ENCODE measurements around the gene CCDC69. TPM values are rescaled to one million over a fixed set of nuclear protein-coding genes. Genes with fewer than 3 reads are reported as not detected.

The CCDC69 gene
- total and polyA plus RNA-seq, 2 donors (not counting 1 experiment from before 2014, with no cell fraction given) = 58.7 to 125 TPM

DNA sequence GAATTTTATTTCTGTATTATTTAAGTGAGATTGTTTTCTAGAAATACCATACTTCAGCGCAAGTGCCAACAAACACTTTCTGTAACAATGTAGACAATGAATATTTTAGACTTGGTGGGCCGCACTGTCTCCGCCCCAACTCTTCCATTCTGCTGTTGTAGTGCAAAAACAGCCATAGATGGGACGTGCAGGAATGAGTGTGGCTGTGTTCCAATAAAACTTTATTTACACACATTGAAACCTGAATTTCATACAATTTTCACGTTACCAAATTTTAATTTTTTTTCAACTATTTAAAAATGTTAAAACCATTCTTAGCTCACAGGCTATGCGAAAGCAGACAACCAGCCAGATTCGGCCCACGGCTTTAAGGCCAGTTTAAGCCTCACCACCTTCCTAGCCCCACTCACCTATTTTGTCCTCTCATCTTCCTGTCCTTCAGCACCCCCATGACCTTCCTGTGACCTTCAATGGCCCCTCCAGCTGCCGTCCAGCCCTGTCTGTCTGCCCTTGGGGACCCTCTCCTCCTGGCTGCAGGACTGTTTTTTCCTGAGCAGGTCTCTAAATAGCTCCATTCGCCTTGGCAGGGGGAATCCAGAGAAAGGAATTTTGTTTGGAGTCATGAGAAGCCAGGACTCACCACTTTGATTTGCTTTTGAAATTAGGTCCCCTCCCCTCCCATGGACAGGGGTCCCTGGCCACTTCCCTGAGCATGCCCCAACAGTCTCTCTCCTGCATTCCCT lies 55.1 kb downstream of the CCDC69 start:
- no peak for ATAC-seq (ENCODE audit: low read depth)
- peaks cover 33 to 36% of the 10 kb centered on the region in 2 donors for H3K4me1 ChIP-seq (ENCODE audit: control insufficient read depth in 2 of 2, insufficient read depth in 2 of 2, low read length in 2 of 2)
- no peak for TF ChIP-seq EZH2 (IDR thresholded peaks at IDR 0.05; ENCODE audit: borderline replicate concordance, insufficient read depth, low read depth, low read length, poor library complexity, severe bottlenecking)
- TF ChIP-seq, protein P1, sequence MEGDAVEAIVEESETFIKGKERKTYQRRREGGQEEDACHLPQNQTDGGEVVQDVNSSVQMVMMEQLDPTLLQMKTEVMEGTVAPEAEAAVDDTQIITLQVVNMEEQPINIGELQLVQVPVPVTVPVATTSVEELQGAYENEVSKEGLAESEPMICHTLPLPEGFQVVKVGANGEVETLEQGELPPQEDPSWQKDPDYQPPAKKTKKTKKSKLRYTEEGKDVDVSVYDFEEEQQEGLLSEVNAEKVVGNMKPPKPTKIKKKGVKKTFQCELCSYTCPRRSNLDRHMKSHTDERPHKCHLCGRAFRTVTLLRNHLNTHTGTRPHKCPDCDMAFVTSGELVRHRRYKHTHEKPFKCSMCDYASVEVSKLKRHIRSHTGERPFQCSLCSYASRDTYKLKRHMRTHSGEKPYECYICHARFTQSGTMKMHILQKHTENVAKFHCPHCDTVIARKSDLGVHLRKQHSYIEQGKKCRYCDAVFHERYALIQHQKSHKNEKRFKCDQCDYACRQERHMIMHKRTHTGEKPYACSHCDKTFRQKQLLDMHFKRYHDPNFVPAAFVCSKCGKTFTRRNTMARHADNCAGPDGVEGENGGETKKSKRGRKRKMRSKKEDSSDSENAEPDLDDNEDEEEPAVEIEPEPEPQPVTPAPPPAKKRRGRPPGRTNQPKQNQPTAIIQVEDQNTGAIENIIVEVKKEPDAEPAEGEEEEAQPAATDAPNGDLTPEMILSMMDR (IDR thresholded peaks at IDR 0.05) = no peak
- no peak overlapping the region for H3K9ac ChIP-seq (ENCODE audit: low read length)
- H3K9me3 ChIP-seq (ENCODE audit: control extremely low read depth in 1 of 3, control insufficient read depth in 2 of 3, insufficient read depth in 1 of 3, low read length in 2 of 3) = no peaks in the 10 kb centered on the region
- no peaks in the 10 kb centered on the region for H4K20me1 ChIP-seq (ENCODE audit: control insufficient read depth, insufficient read depth, low read length, poor library complexity, severe bottlenecking)
- H3K27me3 ChIP-seq (replicated peaks in 1 of 4; ENCODE audit: control extremely low read depth in 1 of 4, control insufficient read depth in 3 of 4, insufficient read depth in 4 of 4, low read length in 3 of 4) = no peaks in the 10 kb centered on the region
- Mint-ChIP-seq H3K9me3 (ENCODE audit: insufficient read depth) (no peaks in the 10 kb centered on the region), H3K4me1 (peaks cover 46% of the 10 kb centered on the region), H3K27ac (peak overlapping the region; percentile 50), H3K4me3 (no peak overlapping the region), H3K27me3 (no peaks in the 10 kb centered on the region)
- no peak overlapping the region for H3K27ac ChIP-seq (ENCODE audit: low read length in 2 of 2)
- WGBS (ENCODE audit: insufficient coverage) = 89% methylated on average over 6 of the region's 10 CpGs
- no peak for DNase-seq
- no peak overlapping the region for H3K4me3 ChIP-seq (ENCODE audit: control extremely low read depth in 1 of 5, extremely low read depth in 1 of 5, insufficient read depth in 1 of 5, low read depth in 2 of 5, low read length in 4 of 5)
- no peak overlapping the region for H2AFZ ChIP-seq (ENCODE audit: insufficient read depth, low read depth, low read length, poor library complexity, severe bottlenecking)
- H3K4me2 ChIP-seq (replicated peaks; ENCODE audit: low read depth, low read length, poor library complexity, severe bottlenecking) = no peak overlapping the region
- POLR2A ChIA-PET = interaction anchor here (0.7 to 1.5 kb wide), 2 partner anchors 70 to 574 kb away, joined by 3 to 11 read pairs; no protein-coding TSS in a partner anchor
- H3K36me3 ChIP-seq (replicated peaks in 1 of 2; ENCODE audit: control extremely low read depth in 1 of 2, control insufficient read depth in 1 of 2, extremely low read depth in 1 of 2, insufficient read depth in 2 of 2, low read length in 1 of 2) = peaks cover 0 to under 1% of the 10 kb centered on the region in 2 experiments
- H3K79me2 ChIP-seq (ENCODE audit: control insufficient read depth, insufficient read depth, low read length) = peaks cover 22% of the 10 kb centered on the region
- CTCF ChIA-PET = interaction anchor here (0.9 to 46.2 kb wide), 6 partner anchors 41 to 367 kb away, joined by 3 to 1701 read pairs (median 136); no protein-coding TSS in a partner anchor
- intact Hi-C loops (cut with micrococcal nuclease) = no loop called here

DNA sequence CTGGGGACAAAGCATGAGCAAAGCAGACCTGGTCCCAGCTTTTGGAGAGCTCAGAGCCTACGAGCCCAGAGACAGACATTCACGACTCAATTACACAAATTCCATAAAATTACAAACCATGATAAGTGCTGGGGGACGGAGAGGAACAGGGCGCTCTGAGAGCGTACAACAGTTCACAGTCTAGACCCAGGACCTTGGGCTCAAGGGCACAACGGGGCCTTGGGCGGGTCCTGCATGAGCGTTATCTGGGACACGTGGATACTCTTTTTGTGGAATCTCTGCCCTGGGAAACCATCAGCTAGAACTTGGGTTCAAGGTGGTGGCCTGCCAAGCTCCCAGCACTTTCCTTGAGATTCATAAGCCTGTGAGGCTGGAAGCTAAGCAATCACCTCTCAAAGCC lies 56.9 kb downstream of the CCDC69 start:
- Mint-ChIP-seq H3K27ac (peak overlapping the region; percentile 53), H3K9me3 (ENCODE audit: insufficient read depth) (no peaks in the 10 kb centered on the region), H3K27me3 (no peaks in the 10 kb centered on the region), H3K4me1 (peaks cover 44% of the 10 kb centered on the region), H3K4me3 (no peak overlapping the region)
- 96% methylated on average over 9 of the region's 9 CpGs for WGBS (ENCODE audit: insufficient coverage)
- Histone ChIP-seq H3K27me3 (replicated peaks in 1 of 4; ENCODE audit: control extremely low read depth in 1 of 4, control insufficient read depth in 3 of 4, insufficient read depth in 4 of 4, low read length in 3 of 4) (no peaks in the 10 kb centered on the region), H3K4me3 (ENCODE audit: control extremely low read depth in 1 of 5, extremely low read depth in 1 of 5, insufficient read depth in 1 of 5, low read depth in 2 of 5, low read length in 4 of 5) (no peak overlapping the region), H3K4me2 (replicated peaks; ENCODE audit: low read depth, low read length, poor library complexity, severe bottlenecking) (no peak overlapping the region), H3K9ac (ENCODE audit: low read length) (no peak overlapping the region), H2AFZ (ENCODE audit: insufficient read depth, low read depth, low read length, poor library complexity, severe bottlenecking) (no peak overlapping the region), H3K4me1 (ENCODE audit: control insufficient read depth in 2 of 2, insufficient read depth in 2 of 2, low read length in 2 of 2) (peaks cover 32 to 36% of the 10 kb centered on the region in 2 donors), H3K9me3 (ENCODE audit: control extremely low read depth in 1 of 3, control insufficient read depth in 2 of 3, insufficient read depth in 1 of 3, low read length in 2 of 3) (no peaks in the 10 kb centered on the region), H4K20me1 (ENCODE audit: control insufficient read depth, insufficient read depth, low read length, poor library complexity, severe bottlenecking) (no peaks in the 10 kb centered on the region), H3K36me3 (replicated peaks in 1 of 2; ENCODE audit: control extremely low read depth in 1 of 2, control insufficient read depth in 1 of 2, extremely low read depth in 1 of 2, insufficient read depth in 2 of 2, low read length in 1 of 2) (no peaks in the 10 kb centered on the region), H3K79me2 (ENCODE audit: control insufficient read depth, insufficient read depth, low read length) (peaks cover 40% of the 10 kb centered on the region), H3K27ac (ENCODE audit: low read length in 2 of 2) (no peak overlapping the region)
- no peak for TF ChIP-seq EZH2 (IDR thresholded peaks at IDR 0.05; ENCODE audit: borderline replicate concordance, insufficient read depth, low read depth, low read length, poor library complexity, severe bottlenecking)
- TF ChIP-seq, protein P1 (IDR thresholded peaks at IDR 0.05) = no peak
- intact Hi-C loops (cut with micrococcal nuclease) = no loop called here
- CTCF ChIA-PET = interaction anchor here (0.6 to 46.2 kb wide), 11 partner anchors 12 to 366 kb away, joined by 3 to 1701 read pairs (median 24); partner anchors contain the start of genes CCDC69 and GM2A
- ATAC-seq (ENCODE audit: low read depth) (no peak), DNase-seq (no peak)
- POLR2A ChIA-PET = interaction anchor here (0.6 kb wide), 1 partner anchor 17 kb away, joined by 5 read pairs; no protein-coding TSS in a partner anchor

All from B cell (primary cell).